ENCODE data around the gene ZNF69.

- TF ChIP-seq SUZ12 (IDR thresholded peaks at IDR 0.05; ENCODE audit: extremely low read depth, insufficient read depth, insufficient read length): no peak
- no peak for TF ChIP-seq ZNF274 (IDR thresholded peaks at IDR 0.05; ENCODE audit: low read depth, low read length)
- no peak for TF ChIP-seq YY1 (IDR thresholded peaks at IDR 0.05; ENCODE audit: insufficient read depth, insufficient read length)
Measured at GRCh38 chr19:11880598-11880997, 7.0 kb upstream of the ZNF69 start.
